GM12865 (cell line): Measurements from ENCODE around the gene NRAP.

Experiments
- DNase-seq: peaks from one replicate; pipeline ENCODE4 v3.0.0; 2010; ENCODE audit warnings: low read depth
- H3K4me3 ChIP-seq: 2 replicates; pipeline ENCODE4 v1.5.1; 2011; ENCODE audit warnings: mild to moderate bottlenecking, low read depth, low read length, control low read depth
- CTCF ChIP-seq: IDR thresholded peaks from 2 replicates; pipeline ENCODE4 v1.5.1; 2011; ENCODE audit warnings: low read length, control low read depth, low read depth, inconsistent platforms; ENCODE audit not compliant: insufficient read depth; ENCODE audit errors: missing control alignments

NRAP gene

GRCh38 chr10:113628607-113629153 lies 35.2 kb downstream of the NRAP start:
- TF ChIP-seq CTCF, result no peak
- H3K4me3 ChIP-seq, result no peak overlapping the region
- no peak for DNase-seq

GRCh38 chr10:113627836-113628235 lies 36.0 kb downstream of the NRAP start:
- TF ChIP-seq CTCF, result no peak
- no peak for DNase-seq
- no peak overlapping the region for H3K4me3 ChIP-seq

- TF ChIP-seq CTCF, result no peak
- no peak for DNase-seq
- H3K4me3 ChIP-seq, result no peak overlapping the region
Measured at GRCh38 chr10:113626809-113627355, 37.0 kb downstream of the NRAP start.

GRCh38 chr10:113625461-113626186 lies 38.2 kb downstream of the NRAP start:
- no peak for TF ChIP-seq CTCF
- no peak for DNase-seq
- H3K4me3 ChIP-seq, result no peak overlapping the region

- H3K4me3 ChIP-seq, result no peak overlapping the region
- no peak for DNase-seq
- TF ChIP-seq CTCF, result no peak
Measured at GRCh38 chr10:113622831-113623230, 41.0 kb downstream of the NRAP start.

GRCh38 chr10:113621799-113622198 lies 42.0 kb downstream of the NRAP start:
- H3K4me3 ChIP-seq, result no peak overlapping the region
- no peak for DNase-seq
- no peak for TF ChIP-seq CTCF
